HEK293 (cell line): ENCODE data around the gene STX4.

ENCODE experiments used
- GLIS1 ChIP-seq: fragments of 450-650 bp; formaldehyde crosslinking; IDR thresholded peaks from 2 replicates; pipeline ENCODE4 v1.5.1; 2016; ENCODE audit warnings: missing biosample characterization, missing genetic modification characterization
- HOXD13 ChIP-seq: sonication (generic); formaldehyde crosslinking; IDR thresholded peaks from 2 replicates; pipeline ENCODE4 v1.8.0; 2022; ENCODE audit warnings: missing genetic modification reagents, borderline replicate concordance
- MYNN ChIP-seq: fragments of 450-650 bp; formaldehyde crosslinking; IDR thresholded peaks from 2 replicates; pipeline ENCODE4 v1.5.1; 2016; ENCODE audit warnings: missing biosample characterization, missing genetic modification characterization, borderline replicate concordance
- SP3 ChIP-seq: fragments of 450-650 bp; formaldehyde crosslinking; IDR thresholded peaks from 2 replicates; pipeline ENCODE4 v1.5.1; 2016; ENCODE audit warnings: missing biosample characterization, missing genetic modification characterization
- ZBTB11 ChIP-seq: fragments of 450-650 bp; formaldehyde crosslinking; conservative IDR thresholded peaks from 2 replicates; pipeline ENCODE4 v1.5.1; 2016; ENCODE audit warnings: low read depth, missing biosample characterization, missing genetic modification characterization
- ZBTB48 ChIP-seq: fragments of 450-650 bp; formaldehyde crosslinking; IDR thresholded peaks from 2 replicates; pipeline ENCODE4 v1.5.1; 2016; ENCODE audit warnings: missing biosample characterization, missing genetic modification characterization
- ZNF221 ChIP-seq: fragments of 450-650 bp; formaldehyde crosslinking; IDR thresholded peaks from 2 replicates; pipeline ENCODE4 v1.5.1; 2017; ENCODE audit warnings: missing biosample characterization, missing genetic modification characterization, borderline replicate concordance
- ZNF391 ChIP-seq: fragments of 450-650 bp; formaldehyde crosslinking; IDR thresholded peaks from 2 replicates; pipeline ENCODE4 v1.5.1; 2016; ENCODE audit warnings: low read depth, missing biosample characterization, missing genetic modification characterization, borderline replicate concordance
- ZNF398 ChIP-seq: fragments of 450-650 bp; formaldehyde crosslinking; IDR thresholded peaks from 2 replicates; pipeline ENCODE4 v1.5.1; 2017; ENCODE audit warnings: missing biosample characterization, missing genetic modification characterization
- ZNF416 ChIP-seq: fragments of 450-650 bp; formaldehyde crosslinking; IDR thresholded peaks from 2 replicates; pipeline ENCODE4 v1.5.1; 2016; ENCODE audit warnings: missing biosample characterization, missing genetic modification characterization
- ZNF514 ChIP-seq: fragments of 450-650 bp; formaldehyde crosslinking; IDR thresholded peaks from 2 replicates; pipeline ENCODE4 v1.5.1; 2016; ENCODE audit warnings: missing biosample characterization, missing genetic modification characterization
- ZNF561 ChIP-seq: fragments of 450-650 bp; IDR thresholded peaks from 2 replicates; pipeline ENCODE4 v1.5.1; 2018; ENCODE audit warnings: missing biosample characterization, missing genetic modification characterization, borderline replicate concordance
- ZNF585B ChIP-seq: fragments of 450-650 bp; formaldehyde crosslinking; IDR thresholded peaks from 2 replicates; pipeline ENCODE4 v1.5.1; 2016; ENCODE audit warnings: missing biosample characterization, missing genetic modification characterization
- TF ChIP-seq, protein P1 (sequence below): fragments of 450-650 bp; formaldehyde crosslinking; conservative IDR thresholded peaks from 2 replicates; pipeline ENCODE4 v1.5.1; 2016; ENCODE audit warnings: low read depth, missing biosample characterization, missing genetic modification characterization
- TF ChIP-seq, protein P2 (sequence below): fragments of 450-650 bp; formaldehyde crosslinking; IDR thresholded peaks from 2 replicates; pipeline ENCODE4 v1.5.1; 2017; ENCODE audit warnings: missing biosample characterization, missing genetic modification characterization
- TF ChIP-seq, protein P3 (sequence below): fragments of 450-650 bp; formaldehyde crosslinking; IDR thresholded peaks from 2 replicates; pipeline ENCODE4 v1.5.1; 2016; ENCODE audit warnings: missing biosample characterization, missing genetic modification characterization
- TF ChIP-seq, protein P4 (sequence below): fragments of 450-650 bp; formaldehyde crosslinking; IDR thresholded peaks from 2 replicates; pipeline ENCODE4 v1.5.1; 2016; ENCODE audit warnings: missing biosample characterization, missing genetic modification characterization
- TF ChIP-seq, protein P5 (sequence below): fragments of 450-650 bp; formaldehyde crosslinking; IDR thresholded peaks from 2 replicates; pipeline ENCODE4 v1.5.1; 2016; ENCODE audit warnings: missing biosample characterization, missing genetic modification characterization

STX4 gene

GRCh38 chr16:31073970-31074813 lies 40.8 kb downstream of the STX4 start, which contains the start of the genes ZNF646 and ZNF668 (continued):
- TF ChIP-seq, protein P1, sequence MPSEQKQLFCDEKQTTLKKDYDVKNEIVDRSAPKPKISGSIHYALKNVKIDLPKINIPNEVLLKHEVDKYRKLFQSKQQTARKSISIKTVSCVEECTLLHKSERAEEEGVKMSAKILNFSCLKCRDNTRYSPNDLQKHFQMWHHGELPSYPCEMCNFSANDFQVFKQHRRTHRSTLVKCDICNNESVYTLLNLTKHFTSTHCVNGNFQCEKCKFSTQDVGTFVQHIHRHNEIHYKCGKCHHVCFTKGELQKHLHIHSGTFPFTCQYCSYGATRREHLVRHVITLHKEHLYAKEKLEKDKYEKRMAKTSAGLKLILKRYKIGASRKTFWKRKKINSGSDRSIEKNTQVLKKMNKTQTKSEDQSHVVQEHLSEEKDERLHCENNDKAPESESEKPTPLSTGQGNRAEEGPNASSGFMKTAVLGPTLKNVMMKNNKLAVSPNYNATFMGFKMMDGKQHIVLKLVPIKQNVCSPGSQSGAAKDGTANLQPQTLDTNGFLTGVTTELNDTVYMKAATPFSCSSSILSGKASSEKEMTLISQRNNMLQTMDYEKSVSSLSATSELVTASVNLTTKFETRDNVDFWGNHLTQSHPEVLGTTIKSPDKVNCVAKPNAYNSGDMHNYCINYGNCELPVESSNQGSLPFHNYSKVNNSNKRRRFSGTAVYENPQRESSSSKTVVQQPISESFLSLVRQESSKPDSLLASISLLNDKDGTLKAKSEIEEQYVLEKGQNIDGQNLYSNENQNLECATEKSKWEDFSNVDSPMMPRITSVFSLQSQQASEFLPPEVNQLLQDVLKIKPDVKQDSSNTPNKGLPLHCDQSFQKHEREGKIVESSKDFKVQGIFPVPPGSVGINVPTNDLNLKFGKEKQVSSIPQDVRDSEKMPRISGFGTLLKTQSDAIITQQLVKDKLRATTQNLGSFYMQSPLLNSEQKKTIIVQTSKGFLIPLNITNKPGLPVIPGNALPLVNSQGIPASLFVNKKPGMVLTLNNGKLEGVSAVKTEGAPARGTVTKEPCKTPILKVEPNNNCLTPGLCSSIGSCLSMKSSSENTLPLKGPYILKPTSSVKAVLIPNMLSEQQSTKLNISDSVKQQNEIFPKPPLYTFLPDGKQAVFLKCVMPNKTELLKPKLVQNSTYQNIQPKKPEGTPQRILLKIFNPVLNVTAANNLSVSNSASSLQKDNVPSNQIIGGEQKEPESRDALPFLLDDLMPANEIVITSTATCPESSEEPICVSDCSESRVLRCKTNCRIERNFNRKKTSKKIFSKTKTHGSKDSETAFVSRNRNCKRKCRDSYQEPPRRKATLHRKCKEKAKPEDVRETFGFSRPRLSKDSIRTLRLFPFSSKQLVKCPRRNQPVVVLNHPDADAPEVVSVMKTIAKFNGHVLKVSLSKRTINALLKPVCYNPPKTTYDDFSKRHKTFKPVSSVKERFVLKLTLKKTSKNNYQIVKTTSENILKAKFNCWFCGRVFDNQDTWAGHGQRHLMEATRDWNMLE (tag by site-specific recombination): peak; percentile 91
- no peak for TF ChIP-seq ZNF514 (tag by site-specific recombination)
- TF ChIP-seq ZNF585B: no peak
- no peak for TF ChIP-seq HOXD13
- peak; percentile 78; the same call in 1 of the 2 replicates for TF ChIP-seq ZNF391 (tag by site-specific recombination)
- TF ChIP-seq SP3 (tag by site-specific recombination): peak; percentile 90
- peak; percentile 99 for TF ChIP-seq ZBTB11
- TF ChIP-seq GLIS1: peak; percentile 36
- TF ChIP-seq, protein P2, sequence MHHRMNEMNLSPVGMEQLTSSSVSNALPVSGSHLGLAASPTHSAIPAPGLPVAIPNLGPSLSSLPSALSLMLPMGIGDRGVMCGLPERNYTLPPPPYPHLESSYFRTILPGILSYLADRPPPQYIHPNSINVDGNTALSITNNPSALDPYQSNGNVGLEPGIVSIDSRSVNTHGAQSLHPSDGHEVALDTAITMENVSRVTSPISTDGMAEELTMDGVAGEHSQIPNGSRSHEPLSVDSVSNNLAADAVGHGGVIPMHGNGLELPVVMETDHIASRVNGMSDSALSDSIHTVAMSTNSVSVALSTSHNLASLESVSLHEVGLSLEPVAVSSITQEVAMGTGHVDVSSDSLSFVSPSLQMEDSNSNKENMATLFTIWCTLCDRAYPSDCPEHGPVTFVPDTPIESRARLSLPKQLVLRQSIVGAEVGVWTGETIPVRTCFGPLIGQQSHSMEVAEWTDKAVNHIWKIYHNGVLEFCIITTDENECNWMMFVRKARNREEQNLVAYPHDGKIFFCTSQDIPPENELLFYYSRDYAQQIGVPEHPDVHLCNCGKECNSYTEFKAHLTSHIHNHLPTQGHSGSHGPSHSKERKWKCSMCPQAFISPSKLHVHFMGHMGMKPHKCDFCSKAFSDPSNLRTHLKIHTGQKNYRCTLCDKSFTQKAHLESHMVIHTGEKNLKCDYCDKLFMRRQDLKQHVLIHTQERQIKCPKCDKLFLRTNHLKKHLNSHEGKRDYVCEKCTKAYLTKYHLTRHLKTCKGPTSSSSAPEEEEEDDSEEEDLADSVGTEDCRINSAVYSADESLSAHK (tag by site-specific recombination): no peak
- TF ChIP-seq, protein P3, sequence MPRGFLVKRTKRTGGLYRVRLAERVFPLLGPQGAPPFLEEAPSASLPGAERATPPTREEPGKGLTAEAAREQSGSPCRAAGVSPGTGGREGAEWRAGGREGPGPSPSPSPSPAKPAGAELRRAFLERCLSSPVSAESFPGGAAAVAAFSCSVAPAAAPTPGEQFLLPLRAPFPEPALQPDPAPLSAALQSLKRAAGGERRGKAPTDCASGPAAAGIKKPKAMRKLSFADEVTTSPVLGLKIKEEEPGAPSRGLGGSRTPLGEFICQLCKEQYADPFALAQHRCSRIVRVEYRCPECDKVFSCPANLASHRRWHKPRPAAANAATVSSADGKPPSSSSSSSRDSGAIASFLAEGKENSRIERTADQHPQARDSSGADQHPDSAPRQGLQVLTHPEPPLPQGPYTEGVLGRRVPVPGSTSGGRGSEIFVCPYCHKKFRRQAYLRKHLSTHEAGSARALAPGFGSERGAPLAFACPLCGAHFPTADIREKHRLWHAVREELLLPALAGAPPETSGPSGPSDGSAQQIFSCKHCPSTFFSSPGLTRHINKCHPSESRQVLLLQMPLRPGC (tag by site-specific recombination): peak; percentile 57
- TF ChIP-seq, protein P4, sequence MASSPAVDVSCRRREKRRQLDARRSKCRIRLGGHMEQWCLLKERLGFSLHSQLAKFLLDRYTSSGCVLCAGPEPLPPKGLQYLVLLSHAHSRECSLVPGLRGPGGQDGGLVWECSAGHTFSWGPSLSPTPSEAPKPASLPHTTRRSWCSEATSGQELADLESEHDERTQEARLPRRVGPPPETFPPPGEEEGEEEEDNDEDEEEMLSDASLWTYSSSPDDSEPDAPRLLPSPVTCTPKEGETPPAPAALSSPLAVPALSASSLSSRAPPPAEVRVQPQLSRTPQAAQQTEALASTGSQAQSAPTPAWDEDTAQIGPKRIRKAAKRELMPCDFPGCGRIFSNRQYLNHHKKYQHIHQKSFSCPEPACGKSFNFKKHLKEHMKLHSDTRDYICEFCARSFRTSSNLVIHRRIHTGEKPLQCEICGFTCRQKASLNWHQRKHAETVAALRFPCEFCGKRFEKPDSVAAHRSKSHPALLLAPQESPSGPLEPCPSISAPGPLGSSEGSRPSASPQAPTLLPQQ (tag by site-specific recombination): peak; percentile 86
- TF ChIP-seq ZNF561 (tag by site-specific recombination): peak; percentile 96
- no peak for TF ChIP-seq MYNN (tag by site-specific recombination)
- TF ChIP-seq ZNF416 (tag by site-specific recombination): no peak
- TF ChIP-seq ZNF221 (tag by site-specific recombination): no peak
- TF ChIP-seq, protein P5, sequence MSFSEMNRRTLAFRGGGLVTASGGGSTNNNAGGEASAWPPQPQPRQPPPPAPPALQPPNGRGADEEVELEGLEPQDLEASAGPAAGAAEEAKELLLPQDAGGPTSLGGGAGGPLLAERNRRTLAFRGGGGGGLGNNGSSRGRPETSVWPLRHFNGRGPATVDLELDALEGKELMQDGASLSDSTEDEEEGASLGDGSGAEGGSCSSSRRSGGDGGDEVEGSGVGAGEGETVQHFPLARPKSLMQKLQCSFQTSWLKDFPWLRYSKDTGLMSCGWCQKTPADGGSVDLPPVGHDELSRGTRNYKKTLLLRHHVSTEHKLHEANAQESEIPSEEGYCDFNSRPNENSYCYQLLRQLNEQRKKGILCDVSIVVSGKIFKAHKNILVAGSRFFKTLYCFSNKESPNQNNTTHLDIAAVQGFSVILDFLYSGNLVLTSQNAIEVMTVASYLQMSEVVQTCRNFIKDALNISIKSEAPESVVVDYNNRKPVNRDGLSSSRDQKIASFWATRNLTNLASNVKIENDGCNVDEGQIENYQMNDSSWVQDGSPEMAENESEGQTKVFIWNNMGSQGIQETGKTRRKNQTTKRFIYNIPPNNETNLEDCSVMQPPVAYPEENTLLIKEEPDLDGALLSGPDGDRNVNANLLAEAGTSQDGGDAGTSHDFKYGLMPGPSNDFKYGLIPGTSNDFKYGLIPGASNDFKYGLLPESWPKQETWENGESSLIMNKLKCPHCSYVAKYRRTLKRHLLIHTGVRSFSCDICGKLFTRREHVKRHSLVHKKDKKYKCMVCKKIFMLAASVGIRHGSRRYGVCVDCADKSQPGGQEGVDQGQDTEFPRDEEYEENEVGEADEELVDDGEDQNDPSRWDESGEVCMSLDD: peak; percentile 90
- peak; percentile 68 for TF ChIP-seq ZNF398
- peak; percentile 95 for TF ChIP-seq ZBTB48 (tag by site-specific recombination)
